A549 treated with AZD2906 at 1 μM for 4 hours (cell line): ENCODE results near the gene CGRRF1. TPM values are rescaled to one million over a fixed set of nuclear protein-coding genes. Genes with fewer than 3 reads are reported as not detected.

ENCODE experiments used
- total RNA-seq: library from RNA; stranded (reverse); fragments of 200-300 nt; extraction: Qiagen RNA extraction; gene quantifications from 5 replicates; pipeline ENCODE4 v1.2.3, GENCODE V29; 2022

Gene CGRRF1
- total RNA-seq = 18.4 to 21.4 TPM (median 19.0 TPM) in 5 replicates

GRCh38 chr14:54509546-54510501 is at the start of gene CGRRF1:
TSS of gene CGRRF1 (plus strand) at chr14:54509906. CDS start at chr14:54509960, 54 bp downstream.

GRCh38 chr14:54488646-54489317 is 20.9 kb upstream of the CGRRF1 start, which contains the start of gene GMFB:
TSS of gene GMFB (minus strand) at chr14:54488980. CDS start at chr14:54488927, 53 bp downstream.

GRCh38 chr14:54566410-54567223 is 56.9 kb downstream of the CGRRF1 start, which contains the start of gene SAMD4A:
TSS of gene SAMD4A (plus strand) at chr14:54567128. CDS start at chr14:54567917, 789 bp downstream.

Other genes with a start within 250 kb of the CGRRF1 start
- gene CDKN3, start 112.9 kb upstream of the CGRRF1 start, total RNA-seq = 67.7 to 78.3 TPM (median 76.7 TPM) in 5 replicates
- 241 to 328 TPM (median 247 TPM) in 5 replicates for gene CNIH1, start 68.5 kb upstream of the CGRRF1 start, total RNA-seq
- 33.4 to 93.4 TPM (median 42.3 TPM) in 5 replicates for gene GMFB, start 20.9 kb upstream of the CGRRF1 start, total RNA-seq
- 11.8 to 13.3 TPM (median 12.7 TPM) in 5 replicates for gene SAMD4A, start 57.2 kb downstream of the CGRRF1 start, total RNA-seq